ENCODE results near the gene SLC37A1.

SLC37A1 gene

DNA sequence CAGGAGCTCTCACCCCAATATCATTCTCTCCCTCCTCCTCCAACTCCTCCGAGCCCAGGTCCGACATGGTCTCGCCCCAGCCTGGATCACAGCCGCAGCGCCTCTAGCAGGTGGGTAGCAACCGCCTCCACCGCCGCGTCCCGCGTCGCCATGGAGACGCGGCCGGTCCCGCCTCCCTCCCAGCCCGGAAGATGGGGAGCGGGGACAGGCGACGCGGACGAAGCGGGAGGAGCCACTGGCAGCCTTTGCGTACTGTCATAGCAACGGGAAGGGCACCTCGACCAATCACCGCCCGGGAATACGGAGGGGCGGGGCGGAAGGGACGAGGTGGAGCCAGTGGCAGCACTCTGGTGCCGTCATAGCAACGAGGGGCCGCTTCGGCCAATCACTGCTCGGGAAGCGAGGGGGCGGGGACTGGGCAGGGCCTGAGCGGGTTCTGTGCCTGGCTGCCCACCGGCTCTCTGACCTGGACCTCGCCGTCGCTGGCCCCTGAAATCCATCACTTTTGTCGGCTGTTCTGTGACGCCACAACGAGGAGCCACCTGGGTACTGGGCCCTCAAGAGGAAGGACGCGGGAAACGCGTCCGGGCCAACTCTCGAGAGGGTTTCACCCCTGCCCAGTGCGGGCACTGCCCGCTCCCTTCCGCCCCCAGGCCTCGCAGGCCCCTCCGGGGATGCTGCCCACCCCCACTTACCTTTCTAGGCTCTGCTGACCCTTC is 17.4 kb upstream of the SLC37A1 start, which contains the start of gene RSPH1:
TSS of gene RSPH1 (minus strand) at position 105 of the 719 bp plus-strand sequence. CDS start at position 67, 38 bp downstream.
- TF ChIP-seq, protein P1, sequence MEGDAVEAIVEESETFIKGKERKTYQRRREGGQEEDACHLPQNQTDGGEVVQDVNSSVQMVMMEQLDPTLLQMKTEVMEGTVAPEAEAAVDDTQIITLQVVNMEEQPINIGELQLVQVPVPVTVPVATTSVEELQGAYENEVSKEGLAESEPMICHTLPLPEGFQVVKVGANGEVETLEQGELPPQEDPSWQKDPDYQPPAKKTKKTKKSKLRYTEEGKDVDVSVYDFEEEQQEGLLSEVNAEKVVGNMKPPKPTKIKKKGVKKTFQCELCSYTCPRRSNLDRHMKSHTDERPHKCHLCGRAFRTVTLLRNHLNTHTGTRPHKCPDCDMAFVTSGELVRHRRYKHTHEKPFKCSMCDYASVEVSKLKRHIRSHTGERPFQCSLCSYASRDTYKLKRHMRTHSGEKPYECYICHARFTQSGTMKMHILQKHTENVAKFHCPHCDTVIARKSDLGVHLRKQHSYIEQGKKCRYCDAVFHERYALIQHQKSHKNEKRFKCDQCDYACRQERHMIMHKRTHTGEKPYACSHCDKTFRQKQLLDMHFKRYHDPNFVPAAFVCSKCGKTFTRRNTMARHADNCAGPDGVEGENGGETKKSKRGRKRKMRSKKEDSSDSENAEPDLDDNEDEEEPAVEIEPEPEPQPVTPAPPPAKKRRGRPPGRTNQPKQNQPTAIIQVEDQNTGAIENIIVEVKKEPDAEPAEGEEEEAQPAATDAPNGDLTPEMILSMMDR (IDR thresholded peaks at IDR 0.05; ENCODE audit: borderline replicate concordance, insufficient read depth, low read depth, low read length) = no peak
- H3K4me3 ChIP-seq (ENCODE audit: low read depth, low read length) = peak within 1 kb of the TSS; percentile 71

DNA sequence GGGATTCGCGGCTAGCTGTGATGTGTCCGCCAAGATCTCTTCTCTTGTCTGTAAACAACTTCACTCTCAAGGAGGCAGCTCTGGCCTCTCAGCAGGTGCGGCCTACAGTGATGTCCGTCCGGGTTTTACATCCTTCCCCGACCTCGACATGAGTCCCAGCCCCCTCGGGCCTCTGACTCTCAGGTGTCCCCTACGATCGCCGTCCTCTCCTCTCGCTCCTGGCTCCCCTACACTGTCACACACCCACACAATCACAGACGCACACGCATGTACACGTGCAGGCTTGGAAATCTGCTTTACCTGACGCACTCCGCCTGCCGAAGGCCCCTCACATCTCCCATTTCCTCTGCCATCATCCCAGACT is 16.8 kb upstream of the SLC37A1 start:
- TF ChIP-seq, protein P1 (IDR thresholded peaks at IDR 0.05; ENCODE audit: borderline replicate concordance, insufficient read depth, low read depth, low read length) = no peak

DNA sequence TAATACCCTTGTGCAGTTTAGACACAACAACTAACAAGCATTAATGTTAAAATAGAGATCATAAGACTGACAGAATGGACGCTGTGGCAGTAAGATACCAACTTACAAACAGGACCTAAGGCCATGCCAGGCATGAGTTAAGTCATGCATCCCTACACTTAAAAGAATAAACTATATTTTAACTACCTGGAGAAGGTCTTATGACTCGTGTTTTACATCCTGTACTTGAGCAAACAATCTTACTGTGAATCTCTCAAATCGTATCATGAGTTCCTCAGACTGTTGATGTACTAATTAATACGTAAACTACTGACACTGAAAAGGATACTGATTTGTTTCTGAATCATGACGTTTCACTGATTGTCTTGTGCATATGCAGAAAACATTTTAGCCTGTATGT is 15.6 kb upstream of the SLC37A1 start:
- TF ChIP-seq, protein P1 (IDR thresholded peaks at IDR 0.05; ENCODE audit: borderline replicate concordance, insufficient read depth, low read depth, low read length) = no peak
- no peak overlapping the region for H3K4me3 ChIP-seq (ENCODE audit: low read depth, low read length)

More for the DNA sequence above, 16.8 kb upstream of the SLC37A1 start:
- peak overlapping the region; percentile 71 for H3K4me3 ChIP-seq (ENCODE audit: low read depth, low read length)

DNA sequence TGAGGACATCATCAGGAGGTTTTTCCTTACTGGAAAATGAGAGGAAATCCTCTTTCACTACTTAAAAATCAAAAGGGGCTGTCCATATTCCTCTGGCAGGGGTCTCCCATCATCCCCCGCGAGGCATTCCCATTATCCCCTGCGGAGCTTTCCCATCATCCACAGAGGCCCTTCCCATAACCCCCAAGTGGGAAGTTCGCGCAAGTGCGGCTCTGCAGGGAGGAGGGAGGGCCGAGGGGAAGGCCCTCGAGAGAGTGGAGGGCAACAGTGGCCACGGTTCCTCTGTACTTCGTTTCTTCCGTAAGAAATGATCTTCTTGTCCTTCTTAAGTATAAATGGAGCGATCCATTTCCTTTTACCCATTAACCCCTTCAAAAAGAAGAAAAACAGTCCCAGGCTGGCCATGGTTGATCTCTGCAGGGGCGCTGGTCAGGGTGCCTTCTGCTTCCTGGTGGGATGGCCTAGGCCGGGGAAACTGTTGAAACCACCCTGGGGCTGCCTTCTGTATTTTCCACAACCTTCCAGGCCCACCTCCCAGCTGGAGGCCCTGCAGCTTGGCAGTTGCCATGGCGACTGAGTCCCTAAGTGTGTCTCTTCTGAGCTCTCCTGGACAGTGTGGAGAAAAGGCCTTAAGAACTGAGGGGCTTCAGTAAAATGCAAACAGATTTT is 14.1 kb upstream of the SLC37A1 start:
- no peak overlapping the region for H3K4me3 ChIP-seq (ENCODE audit: low read depth, low read length)
- TF ChIP-seq, protein P1 (IDR thresholded peaks at IDR 0.05; ENCODE audit: borderline replicate concordance, insufficient read depth, low read depth, low read length) = no peak

DNA sequence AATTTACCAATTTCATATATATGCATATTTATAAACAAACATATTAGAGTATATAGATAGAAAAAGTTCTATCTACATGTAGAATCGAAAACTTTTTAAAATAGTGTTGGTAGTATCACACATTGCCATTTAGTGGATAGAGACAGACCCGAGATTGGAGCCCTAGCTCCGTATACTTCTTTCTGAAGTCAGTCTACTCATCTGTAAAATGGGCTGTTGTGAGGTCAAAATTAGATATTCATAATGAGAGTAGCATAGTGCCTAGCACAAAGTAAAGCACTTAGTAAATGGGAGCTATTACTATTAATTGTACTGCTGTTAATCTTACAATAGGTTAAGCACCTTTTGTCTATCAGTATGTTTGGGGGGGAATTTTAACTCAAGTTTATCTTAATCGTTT is 13.4 kb upstream of the SLC37A1 start:
- TF ChIP-seq, protein P1 (IDR thresholded peaks at IDR 0.05; ENCODE audit: borderline replicate concordance, insufficient read depth, low read depth, low read length) = no peak

DNA sequence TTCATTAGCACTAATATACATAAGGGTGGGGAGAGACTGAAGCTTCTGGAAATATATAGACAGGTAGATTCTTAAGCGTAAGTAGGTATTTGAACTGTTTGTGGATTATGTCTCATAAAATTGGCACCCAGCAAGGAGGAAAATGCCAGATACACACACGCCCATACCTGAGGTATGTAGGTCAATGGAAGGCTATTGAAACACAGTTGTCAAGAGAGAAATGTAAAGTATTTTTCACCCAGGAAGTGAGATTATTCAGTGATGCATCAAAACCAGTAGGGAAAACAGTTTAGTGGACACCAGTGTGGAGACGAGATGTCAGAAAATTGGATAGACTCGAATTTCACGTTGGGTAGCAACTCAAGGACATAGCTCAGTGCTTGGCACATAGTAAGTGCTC is 12.9 kb upstream of the SLC37A1 start:
- TF ChIP-seq, protein P1 (IDR thresholded peaks at IDR 0.05; ENCODE audit: borderline replicate concordance, insufficient read depth, low read depth, low read length) = no peak
- no peak overlapping the region for H3K4me3 ChIP-seq (ENCODE audit: low read depth, low read length)

More for the DNA sequence above, 13.4 kb upstream of the SLC37A1 start:
- no peak overlapping the region for H3K4me3 ChIP-seq (ENCODE audit: low read depth, low read length)

DNA sequence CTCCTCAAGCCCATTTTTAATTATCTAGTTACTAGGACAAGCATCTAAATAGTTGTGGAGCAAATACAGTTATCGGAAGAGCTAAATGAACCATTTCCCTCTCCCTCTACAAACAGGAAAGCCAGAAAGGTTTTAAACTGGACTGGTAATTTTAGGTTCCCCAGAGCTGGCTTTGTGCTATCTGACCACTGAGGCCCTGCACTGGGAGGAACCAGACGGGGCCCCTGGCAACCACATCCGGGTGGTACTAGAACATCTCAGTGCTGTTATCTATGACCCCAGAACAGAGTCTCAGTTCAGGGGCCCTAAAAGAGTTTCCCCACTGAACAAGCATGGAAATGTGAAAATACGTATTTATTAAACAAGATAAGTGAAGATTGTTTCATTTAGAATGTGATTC is 9.9 kb upstream of the SLC37A1 start:
- TF ChIP-seq, protein P1 (IDR thresholded peaks at IDR 0.05; ENCODE audit: borderline replicate concordance, insufficient read depth, low read depth, low read length) = no peak
- no peak overlapping the region for H3K4me3 ChIP-seq (ENCODE audit: low read depth, low read length)

All from GM12875 (cell line).